H9 (cell line): ENCODE measurements around the gene PRKCB. TPM values are rescaled to one million over a fixed set of nuclear protein-coding genes. Genes with fewer than 3 reads are reported as not detected.

Source experiments
- DNase-seq: peaks from one replicate; pipeline ENCODE4 v3.0.0-alpha.2; 2017
- H2AFZ ChIP-seq: one replicate; pipeline ENCODE4 v1.6.1; 2013; ENCODE audit warnings: mild to moderate bottlenecking, low read length, control low read depth, moderate library complexity
- H2AK5ac ChIP-seq: 2 replicates; pipeline ENCODE4 v1.6.1; 2013; ENCODE audit warnings: low read length, control low read depth, mixed read lengths; ENCODE audit not compliant: insufficient read length
- H2BK120ac ChIP-seq: one replicate; pipeline ENCODE4 v1.6.1; 2013; ENCODE audit warnings: low read depth, mild to moderate bottlenecking, low read length, control low read depth, inconsistent platforms; ENCODE audit not compliant: poor library complexity, severe bottlenecking
- H2BK12ac ChIP-seq: 2 replicates; pipeline ENCODE4 v1.6.1; 2013; ENCODE audit warnings: low read length, control low read depth, mixed read lengths, low read depth; ENCODE audit not compliant: insufficient read length
- H2BK15ac ChIP-seq: 2 replicates; pipeline ENCODE4 v1.6.1; 2013; ENCODE audit warnings: low read depth, low read length, control low read depth
- H2BK20ac ChIP-seq: one replicate; pipeline ENCODE4 v1.6.1; 2013; ENCODE audit warnings: low read depth, mild to moderate bottlenecking, low read length, control low read depth, inconsistent platforms; ENCODE audit not compliant: poor library complexity, severe bottlenecking
- H2BK5ac ChIP-seq: 2 replicates; pipeline ENCODE4 v1.6.1; 2013; ENCODE audit warnings: low read length, control low read depth, mixed read lengths; ENCODE audit not compliant: insufficient read length
- H3K14ac ChIP-seq: 2 replicates; pipeline ENCODE4 v1.6.1; 2013; ENCODE audit warnings: low read length, control low read depth; ENCODE audit not compliant: insufficient read depth
- H3K18ac ChIP-seq: 2 replicates; pipeline ENCODE4 v1.6.1; 2013; ENCODE audit warnings: low read depth, mild to moderate bottlenecking, mixed read lengths, low read length, control low read depth; ENCODE audit not compliant: insufficient read length
- H3K23ac ChIP-seq: 2 replicates; pipeline ENCODE4 v1.6.1; 2013; ENCODE audit warnings: low read length, control low read depth, mixed read lengths, low read depth; ENCODE audit not compliant: insufficient read length
- H3K23me2 ChIP-seq: 2 replicates; pipeline ENCODE4 v1.6.1; 2013; ENCODE audit warnings: low read depth, mild to moderate bottlenecking, mixed read lengths, low read length, control low read depth; ENCODE audit not compliant: insufficient read length, poor library complexity, severe bottlenecking
- H3K27ac ChIP-seq: 2 replicates; pipeline ENCODE4 v1.5.1; 2013; ENCODE audit warnings: low read length, control low read depth, mixed read lengths, low read depth; ENCODE audit not compliant: insufficient read length
- H3K27me3 ChIP-seq: 2 replicates; pipeline ENCODE4 v1.6.1; 2013; ENCODE audit warnings: low read length, control low read depth, inconsistent platforms; ENCODE audit not compliant: insufficient read depth
- H3K4ac ChIP-seq: 2 replicates; pipeline ENCODE4 v1.6.1; 2013; ENCODE audit warnings: low read depth, mild to moderate bottlenecking, control low read depth, inconsistent platforms, low read length, moderate library complexity
- H3K4me1 ChIP-seq: 2 replicates; pipeline ENCODE4 v1.6.1; 2013; ENCODE audit warnings: low read length, control low read depth, inconsistent platforms; ENCODE audit not compliant: insufficient read depth
- H3K4me2 ChIP-seq: 2 replicates; pipeline ENCODE4 v1.6.1; 2013; ENCODE audit warnings: low read length, control low read depth, mixed read lengths; ENCODE audit not compliant: insufficient read length, insufficient read depth
- H3K56ac ChIP-seq: 2 replicates; pipeline ENCODE4 v1.6.1; 2013; ENCODE audit warnings: low read depth, mild to moderate bottlenecking, mixed read lengths, low read length, control low read depth; ENCODE audit not compliant: insufficient read length
- H3K79me1 ChIP-seq: 2 replicates; pipeline ENCODE4 v1.6.1; 2013; ENCODE audit warnings: low read depth, mild to moderate bottlenecking, moderate library complexity, low read length, control low read depth, inconsistent platforms; ENCODE audit not compliant: insufficient read depth, poor library complexity, severe bottlenecking
- H3K79me2 ChIP-seq: 2 replicates; pipeline ENCODE4 v1.6.1; 2013; ENCODE audit warnings: low read length, control low read depth, inconsistent platforms; ENCODE audit not compliant: insufficient read depth
- H3K9ac ChIP-seq: 2 replicates; pipeline ENCODE4 v1.6.1; 2013; ENCODE audit warnings: low read length, control low read depth, mixed read lengths; ENCODE audit not compliant: insufficient read length; ENCODE audit errors: extremely low read depth
- H3K9me3 ChIP-seq: one replicate; pipeline ENCODE4 v1.6.1; 2013; ENCODE audit warnings: low read depth, low read length, inconsistent platforms; ENCODE audit not compliant: control insufficient read depth
- H3T11ph ChIP-seq: one replicate; pipeline ENCODE4 v1.6.1; 2013; ENCODE audit warnings: mild to moderate bottlenecking, low read length, control low read depth, inconsistent platforms
- H4K20me1 ChIP-seq: one replicate; pipeline ENCODE4 v1.6.1; 2013; ENCODE audit not compliant: control insufficient read depth, insufficient read length, insufficient read depth
- H4K5ac ChIP-seq: 2 replicates; pipeline ENCODE4 v1.6.1; 2013; ENCODE audit warnings: low read depth, mild to moderate bottlenecking, mixed read lengths, low read length, control low read depth; ENCODE audit not compliant: insufficient read length
- H4K8ac ChIP-seq: replicated peaks from 2 replicates; pipeline ENCODE4 v1.6.1; 2013; ENCODE audit warnings: low read length, control low read depth, mixed read lengths, low read depth; ENCODE audit not compliant: insufficient read length
- H4K91ac ChIP-seq: 2 replicates; pipeline ENCODE4 v1.6.1; 2013; ENCODE audit warnings: low read depth, mild to moderate bottlenecking, moderate library complexity, mixed read lengths, low read length, control low read depth; ENCODE audit not compliant: insufficient read length
- H3K27ac Mint-ChIP-seq, 3 experiments: 2 replicates in 2 of 3; 3 replicates in 1 of 3; pipeline ENCODE4 v1.8.0; 2020 to 2021; ENCODE audit warnings: mixed read lengths in 3 of 3, mild to moderate bottlenecking in 1 of 3, moderate library complexity in 1 of 3
- H3K27me3 Mint-ChIP-seq: 2 replicates; pipeline ENCODE4 v1.8.0; 2021; ENCODE audit warnings: low read depth, mild to moderate bottlenecking, moderate library complexity, mixed read lengths
- H3K36me3 Mint-ChIP-seq, 3 experiments: 2 replicates in 2 of 3; 3 replicates in 1 of 3; pipeline ENCODE4 v1.8.0; 2020 to 2021; ENCODE audit warnings: low read depth in 3 of 3, mixed read lengths in 3 of 3; ENCODE audit not compliant: insufficient read depth in 1 of 3
- H3K4me1 Mint-ChIP-seq, 2 experiments: 2 replicates each; pipeline ENCODE4 v1.8.0; 2020; ENCODE audit warnings: mixed read lengths in 2 of 2
- H3K4me3 Mint-ChIP-seq, 2 experiments: 2 replicates in 1 of 2; 3 replicates in 1 of 2; pipeline ENCODE4 v1.8.0; 2020 to 2021; ENCODE audit warnings: mild to moderate bottlenecking in 2 of 2, mixed read lengths in 2 of 2, moderate library complexity in 1 of 2
- H3K9me3 Mint-ChIP-seq, 2 experiments: 2 replicates in 1 of 2; 3 replicates in 1 of 2; pipeline ENCODE4 v1.8.0; 2020; ENCODE audit warnings: mild to moderate bottlenecking in 2 of 2, mixed read lengths in 2 of 2, moderate library complexity in 1 of 2
- WGBS: extraction: QIAGEN DNeasy Blood & Tissue Kit; methylation state at CpG from one replicate; pipeline ENCODE4 v1.1.7; 2013; ENCODE audit warnings: missing lambda C conversion rate, low lambda C conversion rate, mixed read lengths; ENCODE audit not compliant: insufficient read length; ENCODE audit errors: extremely low coverage; 5-methylcytosine and 5-hydroxymethylcytosine counted together
- long read RNA-seq: library from polyadenylated mRNA; unstranded; transcript quantifications from one replicate; pipeline ENCODE4 v2.0.0, GENCODE V29; 2020
- total RNA-seq: library from RNA; stranded (reverse); gene quantifications from 2 replicates; pipeline ENCODE4 v1.2.1, GENCODE V29; 2021
- TF ChIP-seq, protein P1 (sequence below): fragments of 200-600 bp; sonication (generic); conservative IDR thresholded peaks from 3 replicates; pipeline ENCODE4 v1.8.0; 2021; ENCODE audit warnings: antibody characterized with exemption, mild to moderate bottlenecking

PRKCB gene
- 7.0 and 7.7 TPM in 2 replicates for total RNA-seq
- long read RNA-seq, full-length matches to known transcripts, result 4 of 7 reads
- long read RNA-seq, partial matches to known transcripts, result 1 of 7 reads
- long read RNA-seq, other reads (novel, unspliced or antisense), result 2 of 7 reads

DNA sequence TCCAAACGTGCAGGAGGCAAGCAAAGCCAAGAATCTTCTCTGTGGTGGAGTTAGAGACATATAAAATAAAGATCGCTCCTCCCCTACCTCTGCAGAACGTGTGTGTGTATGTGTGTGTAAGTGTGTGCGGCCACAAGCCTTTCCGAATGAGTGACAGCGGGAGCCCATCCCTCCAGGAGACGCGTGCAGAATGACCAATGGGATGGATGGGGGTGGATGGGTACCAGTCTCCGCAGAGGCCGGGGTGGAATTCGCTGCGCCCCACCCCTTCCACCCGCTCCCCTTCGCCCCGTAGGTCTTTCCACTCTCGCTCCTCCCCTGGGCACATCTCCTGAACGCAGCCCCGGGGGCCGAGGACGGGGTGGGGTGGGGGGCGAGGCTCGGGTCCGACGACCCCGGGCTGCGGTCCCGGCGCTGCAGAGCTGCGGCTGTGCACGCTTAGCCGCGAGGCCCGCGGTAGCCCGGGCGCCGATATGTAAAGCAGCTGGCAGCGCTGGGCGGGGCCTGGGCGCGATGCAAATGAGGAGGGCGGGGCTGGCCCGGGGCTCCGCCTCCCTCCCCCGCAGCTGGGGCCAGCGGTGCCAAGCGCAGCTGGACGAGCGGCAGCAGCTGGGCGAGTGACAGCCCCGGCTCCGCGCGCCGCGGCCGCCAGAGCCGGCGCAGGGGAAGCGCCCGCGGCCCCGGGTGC is at the start of gene PRKCB:
Gene PRKCB, plus strand, starts transcription at position 594 of the 688 bp plus-strand sequence.
- Histone ChIP-seq H2BK15ac (no peak within 1 kb of the TSS), H3K56ac (no peak within 1 kb of the TSS), H3K4me2 (peak within 1 kb of the TSS; percentile 79), H4K20me1 (no peaks in the 10 kb centered on the region), H3K4me1 (no peaks in the 10 kb centered on the region), H2AK5ac (no peak within 1 kb of the TSS), H2BK5ac (no peak within 1 kb of the TSS), H3T11ph (no peak within 1 kb of the TSS), H3K4ac (no peak within 1 kb of the TSS), H3K27ac (no peak within 1 kb of the TSS), H3K23ac (no peak within 1 kb of the TSS), H2BK20ac (no peak within 1 kb of the TSS), H4K5ac (no peak within 1 kb of the TSS), H3K18ac (no peak within 1 kb of the TSS), H3K23me2 (peaks cover 12% of the 10 kb centered on the region), H4K8ac (no peak within 1 kb of the TSS), H2BK120ac (no peak within 1 kb of the TSS), H3K14ac (no peak within 1 kb of the TSS), H4K91ac (no peak within 1 kb of the TSS), H3K79me1 (no peaks in the 10 kb centered on the region), H2BK12ac (no peak within 1 kb of the TSS), H3K9ac (no peak within 1 kb of the TSS), H3K27me3 (peaks cover 11% of the 10 kb centered on the region; the same call in 1 of the 2 replicates), H2AFZ (no peak within 1 kb of the TSS), H3K9me3 (no peaks in the 10 kb centered on the region), H3K79me2 (no peaks in the 10 kb centered on the region)
- no CpG with 5 or more reads among the region's 63 CpGs for WGBS
- peak within 1 kb of the TSS; percentile 73 to 88 for H3K4me3 Mint-ChIP-seq
- TF ChIP-seq, protein P1, sequence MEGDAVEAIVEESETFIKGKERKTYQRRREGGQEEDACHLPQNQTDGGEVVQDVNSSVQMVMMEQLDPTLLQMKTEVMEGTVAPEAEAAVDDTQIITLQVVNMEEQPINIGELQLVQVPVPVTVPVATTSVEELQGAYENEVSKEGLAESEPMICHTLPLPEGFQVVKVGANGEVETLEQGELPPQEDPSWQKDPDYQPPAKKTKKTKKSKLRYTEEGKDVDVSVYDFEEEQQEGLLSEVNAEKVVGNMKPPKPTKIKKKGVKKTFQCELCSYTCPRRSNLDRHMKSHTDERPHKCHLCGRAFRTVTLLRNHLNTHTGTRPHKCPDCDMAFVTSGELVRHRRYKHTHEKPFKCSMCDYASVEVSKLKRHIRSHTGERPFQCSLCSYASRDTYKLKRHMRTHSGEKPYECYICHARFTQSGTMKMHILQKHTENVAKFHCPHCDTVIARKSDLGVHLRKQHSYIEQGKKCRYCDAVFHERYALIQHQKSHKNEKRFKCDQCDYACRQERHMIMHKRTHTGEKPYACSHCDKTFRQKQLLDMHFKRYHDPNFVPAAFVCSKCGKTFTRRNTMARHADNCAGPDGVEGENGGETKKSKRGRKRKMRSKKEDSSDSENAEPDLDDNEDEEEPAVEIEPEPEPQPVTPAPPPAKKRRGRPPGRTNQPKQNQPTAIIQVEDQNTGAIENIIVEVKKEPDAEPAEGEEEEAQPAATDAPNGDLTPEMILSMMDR, result no peak
- no peak within 1 kb of the TSS; a peak in 1 of 7 replicates for H3K27ac Mint-ChIP-seq
- peak; percentile 89 for DNase-seq
- H3K27me3 Mint-ChIP-seq, result peaks cover 89% of the 10 kb centered on the region
- no peaks in the 10 kb centered on the region for H3K36me3 Mint-ChIP-seq
- peaks cover 24 to 30% of the 10 kb centered on the region in 2 experiments for H3K4me1 Mint-ChIP-seq
- H3K9me3 Mint-ChIP-seq, result peaks cover 0 to 6% of the 10 kb centered on the region in 2 experiments; a peak in 4 of 5 replicates
